ENCODE measurements around the gene ZNF611.
"Not testable (repeated sequence)": the region's sequence is repeated elsewhere in the genome, so short reads cannot be mapped to it uniquely, and the experiment has no call there.

Gene ZNF611

GRCh38 chr19:52716522-52716921 is 18.3 kb downstream of the ZNF611 start:
- no peak for DNase-seq (ENCODE audit: extremely low read depth, insufficient read length)
- H3K36me3 ChIP-seq (ENCODE audit: control insufficient read depth, insufficient read depth, low read length): peaks cover 1% of the 10 kb centered on the region
- no peaks in the 10 kb centered on the region for H3K27me3 ChIP-seq (replicated peaks; ENCODE audit: control insufficient read depth, insufficient read depth, low read length)
- TF ChIP-seq, protein P1, sequence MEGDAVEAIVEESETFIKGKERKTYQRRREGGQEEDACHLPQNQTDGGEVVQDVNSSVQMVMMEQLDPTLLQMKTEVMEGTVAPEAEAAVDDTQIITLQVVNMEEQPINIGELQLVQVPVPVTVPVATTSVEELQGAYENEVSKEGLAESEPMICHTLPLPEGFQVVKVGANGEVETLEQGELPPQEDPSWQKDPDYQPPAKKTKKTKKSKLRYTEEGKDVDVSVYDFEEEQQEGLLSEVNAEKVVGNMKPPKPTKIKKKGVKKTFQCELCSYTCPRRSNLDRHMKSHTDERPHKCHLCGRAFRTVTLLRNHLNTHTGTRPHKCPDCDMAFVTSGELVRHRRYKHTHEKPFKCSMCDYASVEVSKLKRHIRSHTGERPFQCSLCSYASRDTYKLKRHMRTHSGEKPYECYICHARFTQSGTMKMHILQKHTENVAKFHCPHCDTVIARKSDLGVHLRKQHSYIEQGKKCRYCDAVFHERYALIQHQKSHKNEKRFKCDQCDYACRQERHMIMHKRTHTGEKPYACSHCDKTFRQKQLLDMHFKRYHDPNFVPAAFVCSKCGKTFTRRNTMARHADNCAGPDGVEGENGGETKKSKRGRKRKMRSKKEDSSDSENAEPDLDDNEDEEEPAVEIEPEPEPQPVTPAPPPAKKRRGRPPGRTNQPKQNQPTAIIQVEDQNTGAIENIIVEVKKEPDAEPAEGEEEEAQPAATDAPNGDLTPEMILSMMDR (IDR thresholded peaks at IDR 0.05; ENCODE audit: insufficient read depth, low read length, poor library complexity, severe bottlenecking): no peak
- no peak overlapping the region for H3K4me3 ChIP-seq (replicated peaks; ENCODE audit: low read depth, low read length)

DNA sequence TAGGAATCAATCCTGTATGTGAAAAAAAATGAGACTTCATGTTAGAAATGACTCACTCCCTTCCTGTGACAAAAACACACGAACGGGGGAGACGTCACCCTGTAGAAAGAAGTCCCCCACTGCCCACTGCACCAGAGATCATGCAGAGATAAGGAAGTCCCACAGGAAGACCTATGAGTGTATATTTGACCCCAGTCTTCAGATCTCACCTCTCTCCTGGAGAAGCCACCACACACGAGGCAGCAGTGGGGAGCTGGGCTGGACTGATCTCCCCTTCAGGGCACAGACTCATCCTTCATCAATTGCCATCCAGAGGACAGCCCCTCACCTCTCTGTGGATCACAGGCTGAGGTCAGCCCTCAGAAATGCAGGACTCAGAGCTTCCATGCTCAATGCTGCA is 18.9 kb downstream of the ZNF611 start:
- DNase-seq (ENCODE audit: extremely low read depth, insufficient read length); H3K36me3 ChIP-seq (ENCODE audit: control insufficient read depth, insufficient read depth, low read length); H3K27me3 ChIP-seq (replicated peaks; ENCODE audit: control insufficient read depth, insufficient read depth, low read length): not testable (repeated sequence)

DNA sequence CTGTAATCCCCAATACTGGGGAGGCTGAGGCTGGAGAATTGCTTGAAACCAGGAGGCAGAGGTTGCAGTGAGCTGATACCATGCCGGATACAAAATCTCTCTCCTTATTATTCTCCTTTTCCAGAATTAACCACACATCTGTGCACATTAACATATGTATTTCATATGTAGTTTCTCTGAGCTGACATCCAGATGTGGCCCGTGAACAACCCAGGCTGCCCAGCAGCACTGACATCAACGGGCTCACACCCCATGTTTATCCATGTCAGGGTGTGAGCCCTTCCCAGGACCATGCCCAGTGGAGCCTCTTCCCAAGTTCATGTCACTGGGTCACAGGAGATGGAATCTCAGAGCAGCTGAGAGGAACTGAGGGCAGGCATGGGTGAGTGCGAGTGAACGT is 19.5 kb downstream of the ZNF611 start:
- DNase-seq (ENCODE audit: extremely low read depth, insufficient read length); H3K4me3 ChIP-seq (replicated peaks; ENCODE audit: low read depth, low read length); H3K27me3 ChIP-seq (replicated peaks; ENCODE audit: control insufficient read depth, insufficient read depth, low read length); H3K36me3 ChIP-seq (ENCODE audit: control insufficient read depth, insufficient read depth, low read length): not testable (repeated sequence)

More for the DNA sequence above, 18.9 kb downstream of the ZNF611 start:
- not testable (repeated sequence) for H3K4me3 ChIP-seq (replicated peaks; ENCODE audit: low read depth, low read length)

GRCh38 chr19:52713051-52713450 is 21.8 kb downstream of the ZNF611 start:
- not testable (repeated sequence) for DNase-seq (ENCODE audit: extremely low read depth, insufficient read length); H3K36me3 ChIP-seq (ENCODE audit: control insufficient read depth, insufficient read depth, low read length); H3K4me3 ChIP-seq (replicated peaks; ENCODE audit: low read depth, low read length); H3K27me3 ChIP-seq (replicated peaks; ENCODE audit: control insufficient read depth, insufficient read depth, low read length)

GRCh38 chr19:52711661-52712060 is 23.2 kb downstream of the ZNF611 start:
- not testable (repeated sequence) for DNase-seq (ENCODE audit: extremely low read depth, insufficient read length); H3K27me3 ChIP-seq (replicated peaks; ENCODE audit: control insufficient read depth, insufficient read depth, low read length); H3K36me3 ChIP-seq (ENCODE audit: control insufficient read depth, insufficient read depth, low read length); H3K4me3 ChIP-seq (replicated peaks; ENCODE audit: low read depth, low read length)

DNA sequence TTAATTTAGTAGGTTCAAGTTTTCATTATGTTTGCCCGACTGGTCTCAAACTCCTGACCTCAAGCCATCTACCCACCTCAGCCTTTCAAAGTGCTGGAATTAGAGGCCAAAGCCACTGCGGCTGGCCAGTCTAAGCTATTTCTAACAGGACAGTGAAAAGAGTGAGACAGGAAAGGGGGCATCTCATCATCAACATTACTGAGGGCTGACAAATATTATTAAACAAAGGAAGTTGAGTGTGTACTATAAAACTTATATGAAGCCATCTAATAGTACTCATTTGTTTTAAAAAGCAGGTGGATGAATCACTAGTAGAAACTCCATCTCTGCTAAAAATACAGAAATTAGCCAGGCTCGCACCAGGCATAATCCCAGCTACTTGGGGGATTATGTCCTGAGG is 24.3 kb downstream of the ZNF611 start:
- H3K4me3 ChIP-seq (replicated peaks; ENCODE audit: low read depth, low read length): no peak overlapping the region
- TF ChIP-seq, protein P1 (IDR thresholded peaks at IDR 0.05; ENCODE audit: insufficient read depth, low read length, poor library complexity, severe bottlenecking): no peak
- peaks cover 9% of the 10 kb centered on the region for H3K36me3 ChIP-seq (ENCODE audit: control insufficient read depth, insufficient read depth, low read length)
- H3K27me3 ChIP-seq (replicated peaks; ENCODE audit: control insufficient read depth, insufficient read depth, low read length): no peaks in the 10 kb centered on the region
- DNase-seq (ENCODE audit: extremely low read depth, insufficient read length): no peak

DNA sequence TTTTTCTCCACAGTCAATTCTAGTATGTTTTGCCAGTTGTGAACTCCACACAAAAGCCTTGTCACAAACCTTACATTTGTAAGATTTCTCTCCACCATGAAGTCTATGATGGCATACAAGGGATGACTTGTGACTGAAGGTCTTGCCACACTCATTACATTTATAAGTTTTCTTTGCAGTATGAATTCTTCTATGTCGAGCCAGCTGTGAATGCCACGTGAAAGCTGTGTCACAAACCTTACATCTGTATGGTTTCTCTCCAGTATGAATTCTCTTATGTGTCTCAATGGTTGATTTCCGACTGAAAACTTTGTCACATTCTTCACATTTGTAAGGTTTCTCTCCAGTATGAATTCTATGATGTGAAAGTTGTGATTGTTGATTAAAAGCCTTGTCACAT is 29.2 kb downstream of the ZNF611 start:
- H3K4me3 ChIP-seq (replicated peaks; ENCODE audit: low read depth, low read length); DNase-seq (ENCODE audit: extremely low read depth, insufficient read length); H3K27me3 ChIP-seq (replicated peaks; ENCODE audit: control insufficient read depth, insufficient read depth, low read length); H3K36me3 ChIP-seq (ENCODE audit: control insufficient read depth, insufficient read depth, low read length): not testable (repeated sequence)

DNA sequence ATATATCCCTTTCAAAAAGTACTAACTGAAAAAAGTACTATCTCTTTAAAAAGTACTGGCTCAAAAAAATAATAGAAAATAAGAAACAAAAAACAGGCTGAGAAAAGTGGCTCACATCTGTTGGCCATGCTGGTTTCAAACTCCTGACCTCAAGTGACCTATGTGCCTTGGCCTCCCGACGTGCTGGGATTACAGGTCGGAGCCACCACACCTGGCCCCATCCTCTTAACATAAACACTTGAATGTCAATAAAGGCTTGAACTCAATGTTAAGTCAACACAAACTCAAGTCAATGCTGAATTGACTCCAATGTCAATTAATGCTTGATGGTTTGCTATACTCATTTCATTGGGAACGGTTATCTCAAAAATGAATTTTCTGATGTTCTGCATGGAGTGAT is 30.9 kb downstream of the ZNF611 start:
- no peak for DNase-seq (ENCODE audit: extremely low read depth, insufficient read length)
- Histone ChIP-seq H3K27me3 (replicated peaks; ENCODE audit: control insufficient read depth, insufficient read depth, low read length) (no peaks in the 10 kb centered on the region), H3K4me3 (replicated peaks; ENCODE audit: low read depth, low read length) (no peak overlapping the region), H3K36me3 (ENCODE audit: control insufficient read depth, insufficient read depth, low read length) (peaks cover 4% of the 10 kb centered on the region)
- TF ChIP-seq, protein P1 (IDR thresholded peaks at IDR 0.05; ENCODE audit: insufficient read depth, low read length, poor library complexity, severe bottlenecking): no peak
